Adrenal gland (tissue), 12 donors: ENCODE data around the gene TOR4A. TPM values are rescaled to one million over a fixed set of nuclear protein-coding genes. Genes with fewer than 3 reads are reported as not detected.
A peak's percentile ranks its signal among the peaks of the same experiment; 100 is the strongest.

Experiments
- DNase-seq, 7 donors: peaks; one replicate each; pipeline ENCODE4 v3.0.0-alpha.2; 2019 to 2020
- H3K27ac ChIP-seq, 5 donors: fragments of 200-600 bp; sonication (generic) in 4 of 5; 1 replicate in 3 of 5; 2 replicates in 2 of 5; pipeline versions ENCODE4 v1.5.1 to v1.8.0; 2016 to 2020; ENCODE audit warnings: mild to moderate bottlenecking in 1 of 5
- H3K27me3 ChIP-seq: fragments of 200-600 bp; 2 replicates; pipeline ENCODE4 v1.8.0; 2021
- H3K36me3 ChIP-seq, 2 donors: fragments of 200-600 bp; replicated peaks in 1 of 2; 1 replicate in 1 of 2; 2 replicates in 1 of 2; pipeline versions ENCODE4 v1.5.1 to v1.8.0; 2018 to 2022
- H3K4me1 ChIP-seq, 2 donors: fragments of 200-600 bp; replicated peaks in 1 of 2; 1 replicate in 1 of 2; 2 replicates in 1 of 2; pipeline versions ENCODE4 v1.5.1 to v1.8.0; 2018 to 2021
- H3K4me3 ChIP-seq, 4 donors: fragments of 200-600 bp; sonication (generic) in 3 of 4; one replicate each; pipeline ENCODE4 v1.5.1; 2016 to 2018
- H3K9me3 ChIP-seq, 3 donors: fragments of 200-600 bp; sonication (generic) in 1 of 3; replicated peaks in 1 of 3; 1 replicate in 2 of 3; 2 replicates in 1 of 3; pipeline versions ENCODE4 v1.5.1 to v1.8.0; 2016 to 2021
- CTCF ChIP-seq, 6 experiments: fragments of 450-650 bp in 4 of 6; fragments of 200-600 bp in 2 of 6; sonication (generic) in 1 of 6; IDR thresholded peaks; 1 replicate in 5 of 6; 2 replicates in 1 of 6; pipeline versions ENCODE4 v1.5.1 to v1.8.0; 2016 to 2021; ENCODE audit warnings: antibody characterized with exemption in 6 of 6, mild to moderate bottlenecking in 2 of 6, moderate library complexity in 1 of 6
- POLR2A ChIP-seq, 2 donors: fragments of 450-650 bp; IDR thresholded peaks; one replicate each; pipeline ENCODE4 v1.6.1; 2017; ENCODE audit warnings: antibody characterized with exemption in 2 of 2, mild to moderate bottlenecking in 2 of 2, moderate library complexity in 1 of 2
- WGBS, 4 donors: extraction: QIAGEN DNeasy Blood & Tissue Kit in 2 of 4; methylation state at CpG; one replicate each; pipeline versions ENCODE4 v1.1.5 to v1.1.7; 2013 to 2017; 5-methylcytosine and 5-hydroxymethylcytosine counted together
- intact Hi-C, 2 donors: fragments of 100-400 bp; cut with DNase I; formaldehyde crosslinking; loops; one replicate each; pipeline versions ENCODE4 v1.14.1 to v1.15.0; 2022 to 2023
- polyA plus RNA-seq, 3 donors: library from polyadenylated mRNA; stranded (reverse); fragments of 200-250 nt in 2 of 3; fragments of 350-450 nt in 1 of 3; fragmentation: Illumina TruSeq in 1 of 3; extraction: RNeasy Lipid Tissue Mini Kit (QIAGEN cat#74804) in 1 of 3; gene quantifications; one replicate each; pipeline ENCODE4 v1.2.3, GENCODE V29; 2013 to 2014
- total RNA-seq, 9 donors: library from RNA; depleted of rRNA in 4 of 9; stranded (reverse); fragments of >200 nt in 4 of 9; fragments of 120-200 nt in 1 of 9; fragmentation: NEBNext Ultra II Directional in 1 of 9; extraction: Animal tissue kit (Norgen Biotek cat#: 25700) in 1 of 9; gene quantifications; one replicate each; pipeline versions ENCODE4 v1.1.0 to v1.2.4, GENCODE V29; 2013 to 2023
- donor health status: healthy with polysubstance abuse.
- donor health status: Bipolar disorder and iron deficiency.
- donor health status: DM: yes; HTN: yes; CAD: no.
- donor health status: DM: no; HTN: no; CAD: no.
- donor health status: DM: no; HTN: no; CAD: no.
- donor health status: DM: yes; HTN: yes; CAD: no.

The TOR4A gene
- total and polyA plus RNA-seq, 12 donors, result 0.49 to 21.5 (median 7.4) TPM

DNA sequence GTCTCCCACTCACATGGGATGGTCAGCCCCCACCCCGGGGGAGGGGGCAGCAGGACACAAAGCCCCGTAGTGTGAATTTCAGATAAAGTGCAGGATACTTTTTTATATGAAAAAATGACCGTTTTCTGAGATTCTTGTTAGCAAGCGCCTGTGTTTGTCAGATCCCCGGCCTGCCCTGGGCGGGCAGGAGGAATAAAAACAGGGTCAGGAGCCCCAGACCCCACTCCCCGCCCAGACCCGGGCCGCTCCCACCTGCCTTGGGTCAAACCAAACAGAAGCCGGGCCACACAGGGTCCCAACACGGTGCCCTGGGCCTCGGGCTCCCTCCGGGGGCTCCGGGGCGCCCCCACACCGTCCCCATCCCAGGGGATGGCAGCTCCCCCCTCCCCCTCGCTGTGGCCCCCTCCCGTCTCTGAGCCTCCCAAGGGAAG, 38.1 kb downstream of the TOR4A start:
- intact Hi-C loops, result no loop called here
- TF ChIP-seq POLR2A (IDR thresholded peaks at IDR 0.05) (no peak), CTCF (IDR thresholded peaks at IDR 0.05) (no peak)
- H3K4me1 ChIP-seq, result peaks cover 0 to 12% of the 10 kb centered on the region in 2 donors
- 24 to 45% (median 35%) methylated on average over 8 to 18 of the region's 18 CpGs for WGBS, 4 donors
- no peaks in the 10 kb centered on the region for H3K36me3 ChIP-seq
- peaks cover 8% of the 10 kb centered on the region for H3K27me3 ChIP-seq
- peak overlapping the region in 1 of 4 donors; percentile 45 for H3K4me3 ChIP-seq
- peak in 2 of 7 donors; percentile 20 to 45 for DNase-seq
- no peak overlapping the region for H3K27ac ChIP-seq
- no peaks in the 10 kb centered on the region for H3K9me3 ChIP-seq

DNA sequence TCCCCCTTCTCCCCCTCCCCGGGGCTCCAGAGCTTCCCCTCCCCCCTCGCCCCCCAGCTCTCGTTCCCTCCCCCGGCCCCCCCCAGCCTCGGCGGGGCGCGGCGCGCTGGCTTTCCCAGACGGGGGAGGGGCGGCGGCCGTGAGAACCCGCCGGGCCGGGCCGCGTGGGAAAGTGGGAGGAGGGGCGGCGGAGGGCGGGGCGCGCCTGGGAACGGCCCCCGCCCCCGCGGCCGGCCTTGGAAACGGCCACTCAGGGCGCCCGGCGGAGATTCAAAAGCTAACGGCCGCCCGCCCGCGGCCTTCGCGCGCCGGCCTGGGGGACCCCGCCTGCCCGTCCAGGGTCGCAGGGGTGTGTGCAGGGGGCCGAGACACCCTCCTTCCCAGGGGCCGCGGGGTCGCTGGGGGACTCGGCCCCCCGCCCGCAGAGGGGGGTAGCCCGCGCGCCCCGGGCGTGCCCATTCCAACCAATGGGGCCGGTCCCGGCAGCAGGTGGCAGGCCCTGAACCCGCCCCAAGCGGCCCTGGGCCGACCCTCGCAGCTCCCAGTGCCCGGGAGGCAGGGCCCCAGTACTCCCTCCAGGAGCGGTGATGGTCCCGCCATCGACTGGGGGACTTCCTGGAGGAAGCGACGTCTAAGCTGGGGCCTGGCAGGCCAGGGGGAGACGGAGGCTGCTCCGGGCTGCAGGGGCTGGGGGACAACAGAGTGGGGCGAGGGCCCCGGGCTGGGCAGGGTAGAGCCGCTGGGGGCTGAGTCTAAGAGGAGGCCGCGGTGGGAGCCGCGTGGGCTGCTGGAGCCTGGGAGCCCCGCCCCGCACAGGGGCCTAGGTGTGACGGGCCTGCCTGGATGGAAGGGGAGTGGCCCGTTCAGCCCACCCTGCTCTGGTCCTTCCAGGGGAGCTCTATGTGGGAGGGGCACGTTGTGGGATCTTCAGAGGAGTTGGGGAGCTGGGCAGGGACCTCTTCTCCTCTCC, 38.8 kb downstream of the TOR4A start:
- WGBS, 4 donors, result 0 to 45% (median 9%) methylated on average over 12 to 81 of the region's 83 CpGs
- H3K9me3 ChIP-seq, result no peaks in the 10 kb centered on the region

DNA sequence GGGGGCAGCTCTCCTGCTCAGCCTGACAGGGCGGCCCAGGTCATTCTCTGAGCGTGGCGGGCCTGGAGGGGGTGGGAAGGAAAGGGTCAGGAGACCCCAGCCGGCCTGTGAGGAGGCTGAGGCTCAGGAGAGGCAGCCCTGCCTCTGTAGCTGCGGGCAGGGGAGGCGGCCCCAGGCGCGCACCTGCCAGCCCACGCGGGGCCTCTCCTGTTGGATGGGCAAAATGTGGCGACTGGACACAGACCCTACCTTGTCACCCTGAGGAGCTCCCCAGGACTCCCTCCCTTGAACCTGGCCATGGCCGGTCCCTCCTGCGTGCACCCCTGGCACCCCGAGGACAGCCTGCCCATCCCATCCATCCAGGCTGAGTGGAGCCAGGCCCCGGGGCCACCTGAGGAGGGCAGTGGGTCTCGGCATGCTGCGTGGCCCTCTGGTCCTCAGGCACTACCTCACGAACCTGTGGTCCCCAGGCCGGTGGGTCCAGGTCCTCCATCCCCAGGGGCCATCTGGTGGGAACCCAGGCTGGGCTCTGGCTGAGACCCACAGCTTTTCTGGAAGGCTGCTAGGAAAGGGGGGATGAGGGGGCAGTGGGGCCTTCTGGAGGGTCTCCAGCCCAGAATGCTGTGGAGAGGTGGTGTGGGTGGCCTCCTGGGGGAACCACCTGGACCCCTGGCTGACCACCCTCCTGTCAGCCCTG, 39.6 kb downstream of the TOR4A start:
- intact Hi-C loops, result no loop called here
- Histone ChIP-seq H3K27me3 (peaks cover 8% of the 10 kb centered on the region), H3K4me3 (no peak overlapping the region), H3K9me3 (no peaks in the 10 kb centered on the region), H3K4me1 (peaks cover 0 to 12% of the 10 kb centered on the region in 2 donors), H3K27ac (no peak overlapping the region), H3K36me3 (no peaks in the 10 kb centered on the region)
- peak in 2 of 7 donors; percentile 6 to 44 for DNase-seq
- 85 to 94% (median 93%) methylated on average over 6 to 19 of the region's 19 CpGs for WGBS, 4 donors
- TF ChIP-seq CTCF (IDR thresholded peaks at IDR 0.05), result no peak
- TF ChIP-seq POLR2A (IDR thresholded peaks at IDR 0.05), result no peak

More for the DNA sequence above, 38.8 kb downstream of the TOR4A start:
- peaks cover 0 to 12% of the 10 kb centered on the region in 2 donors for H3K4me1 ChIP-seq
- no peak overlapping the region for H3K27ac ChIP-seq
- no peaks in the 10 kb centered on the region for H3K36me3 ChIP-seq
- no peak for TF ChIP-seq POLR2A (IDR thresholded peaks at IDR 0.05)
- no peak for TF ChIP-seq CTCF (IDR thresholded peaks at IDR 0.05)
- peak in 6 of 7 donors; percentile 15 to 52 (median 33) for DNase-seq
- H3K27me3 ChIP-seq, result peaks cover 8% of the 10 kb centered on the region
- H3K4me3 ChIP-seq, result peak overlapping the region in 1 of 4 donors; percentile 45
- intact Hi-C loops, result no loop called here
